H1 (cell line): ENCODE data around the gene NID2. TPM values are rescaled to one million over a fixed set of nuclear protein-coding genes. Genes with fewer than 3 reads are reported as not detected.

Source experiments
- CBX5 ChIP-seq: fragments of 300-800, 300-1000 bp; sonication (generic); IDR thresholded peaks from 2 replicates; pipeline ENCODE4 v1.7.1; 2016; ENCODE audit warnings: antibody characterized with exemption, low read length, low read depth
- CHD7 ChIP-seq: fragments of 300-600 bp; sonication (generic); IDR thresholded peaks from 2 replicates; pipeline ENCODE4 v1.7.1; 2012; ENCODE audit warnings: low read length, moderate library complexity, mild to moderate bottlenecking, inconsistent platforms; ENCODE audit not compliant: insufficient replicate concordance
- EGR1 ChIP-seq: IDR thresholded peaks from 2 replicates; pipeline ENCODE4 v1.6.1; 2011; ENCODE audit warnings: low read depth, low read length, borderline replicate concordance
- EZH2 ChIP-seq: fragments of 200-600 bp; sonication (generic); IDR thresholded peaks from 2 replicates; pipeline ENCODE4 v1.7.1; 2012; ENCODE audit warnings: low read depth, mild to moderate bottlenecking, moderate library complexity, low read length, inconsistent platforms; ENCODE audit not compliant: severe bottlenecking
- HDAC6 ChIP-seq: IDR thresholded peaks from one replicate; pipeline ENCODE4 v1.7.1; 2012; ENCODE audit warnings: low read depth, mild to moderate bottlenecking, inconsistent platforms, low read length, moderate library complexity
- NANOG ChIP-seq: IDR thresholded peaks from 2 replicates; pipeline ENCODE4 v1.6.1; 2011; ENCODE audit warnings: low read length, low read depth, mild to moderate bottlenecking, inconsistent platforms; ENCODE audit not compliant: insufficient read depth, poor library complexity, severe bottlenecking
- SP2 ChIP-seq: IDR thresholded peaks from 2 replicates; pipeline ENCODE4 v1.6.1; 2012; ENCODE audit warnings: mild to moderate bottlenecking, low read length, inconsistent platforms
- TAF7 ChIP-seq: optimal IDR thresholded peaks from 2 replicates; pipeline ENCODE3; 2011; ENCODE audit warnings: low read depth, mild to moderate bottlenecking, inconsistent platforms, low read length, moderate library complexity, borderline replicate concordance
- YY1 ChIP-seq: IDR thresholded peaks from 2 replicates; pipeline ENCODE4 v1.6.1; 2011; ENCODE audit warnings: low read depth, mild to moderate bottlenecking, low read length
- polyA plus RNA-seq, 7 experiments: library from polyadenylated mRNA; depleted of rRNA in 3 of 7; stranded (reverse) in 5 of 7; unstranded in 2 of 7; fragments of >200 nt in 5 of 7; fragments of 200-250 nt in 2 of 7; gene quantifications; 1 replicate in 5 of 7; 2 replicates in 1 of 7; 4 replicates in 1 of 7; pipeline versions ENCODE4 v1.2.1 to v1.2.3, GENCODE V29; 2011 to 2013; ENCODE audit warnings: missing spikeins in 2 of 7, mixed read lengths in 2 of 7
- total RNA-seq: library from RNA; stranded (reverse); fragmentation: NEBNext Ultra II Directional; extraction: Animal tissue kit (Norgen Biotek cat#: 25700); gene quantifications from 2 replicates; pipeline ENCODE4 v1.2.1, GENCODE V29; 2021

Gene NID2
- total and polyA plus RNA-seq, 2 of the 8 experiments (the other 6 are each of a cell fraction or from before 2014, with no cell fraction given), result 6.1 to 12.6 TPM

GRCh38 chr14:52094546-52095271 is 25.9 kb upstream of the NID2 start (continued):
- TF ChIP-seq CHD7 (no peak), SP2 (no peak), NANOG (no peak), EGR1 (no peak), EZH2 (no peak), YY1 (no peak), TAF7 (no peak), CBX5 (no peak), HDAC6 (no peak)
